Neural progenitor cell (in vitro differentiated cells): ENCODE results near the gene ARMC6.

Experiments
- CTCF ChIP-seq: fragments of 200-600 bp; sonication (generic); IDR thresholded peaks from 2 replicates; pipeline ENCODE4 v1.5.1; 2017; ENCODE audit warnings: antibody characterized with exemption, mild to moderate bottlenecking
- EZH2 ChIP-seq: fragments of 200-600 bp; sonication (generic); IDR thresholded peaks from 2 replicates; pipeline ENCODE4 v1.6.1; 2017; ENCODE audit warnings: antibody characterized with exemption, mild to moderate bottlenecking, moderate library complexity
- EZH2phosphoT487 ChIP-seq: fragments of 200-600 bp; sonication (generic); IDR thresholded peaks from 2 replicates; pipeline ENCODE4 v1.6.1; 2017; ENCODE audit warnings: antibody characterized with exemption

GRCh38 chr19:19105365-19106055, 72.1 kb downstream of the ARMC6 start:
- no peak for TF ChIP-seq CTCF
- no peak for TF ChIP-seq EZH2phosphoT487
- TF ChIP-seq EZH2: no peak
